Body of pancreas (tissue), 4 donors: Measurements from ENCODE around the gene DSP. TPM values are rescaled to one million over a fixed set of nuclear protein-coding genes. Genes with fewer than 3 reads are reported as not detected.

Experiments used
- ATAC-seq: fragments of 150-250 bp; one replicate; pipeline ENCODE4 v1.9.1; 2016
- DNase-seq, 4 donors: peaks; one replicate each; pipeline ENCODE4 v3.0.0-alpha.2; 2019
- H3K27ac ChIP-seq, 4 donors: fragments of 200-600 bp; sonication (generic); 1 replicate in 3 of 4; 2 replicates in 1 of 4; pipeline versions ENCODE4 v1.5.1 to v1.6.1; 2016 to 2019; ENCODE audit warnings: mild to moderate bottlenecking in 1 of 4, mixed read lengths in 1 of 4, moderate library complexity in 1 of 4
- H3K27me3 ChIP-seq, 2 donors: fragments of 200-600 bp; sonication (generic); one replicate each; pipeline ENCODE4 v1.6.0; 2016; ENCODE audit warnings: mild to moderate bottlenecking in 1 of 2
- H3K36me3 ChIP-seq, 2 donors: fragments of 200-600 bp; sonication (generic); replicated peaks in 1 of 2; 2 replicates each; pipeline ENCODE4 v1.5.1; 2016; ENCODE audit warnings: low read depth in 2 of 2; ENCODE audit not compliant: insufficient read depth in 1 of 2
- H3K4me1 ChIP-seq: fragments of 200-600 bp; sonication (generic); one replicate; pipeline ENCODE4 v1.6.0; 2016
- H3K4me3 ChIP-seq, 2 donors: fragments of 200-600 bp; sonication (generic); 1 replicate in 1 of 2; 2 replicates in 1 of 2; pipeline ENCODE4 v1.5.1; 2016 to 2019
- H3K9me3 ChIP-seq, 3 donors: fragments of 200-600 bp; sonication (generic); 1 replicate in 2 of 3; 2 replicates in 1 of 3; pipeline ENCODE4 v1.5.1; 2016
- POLR2A ChIP-seq, 3 donors: fragments of 450-650 bp; IDR thresholded peaks; one replicate each; pipeline ENCODE4 v1.6.1; 2016; ENCODE audit warnings: antibody characterized with exemption in 3 of 3, mild to moderate bottlenecking in 2 of 3
- WGBS, 2 donors: methylation state at CpG; one replicate each; pipeline ENCODE4 v1.1.5; 2017; 5-methylcytosine and 5-hydroxymethylcytosine counted together
- intact Hi-C: fragments of 100-400 bp; cut with DNase I; formaldehyde crosslinking; loops from one replicate; pipeline ENCODE4 v1.15.1; 2023
- total RNA-seq, 2 donors: library from RNA; depleted of rRNA; stranded (reverse); fragments of >200 nt; gene quantifications; one replicate each; pipeline ENCODE4 v1.1.0, GENCODE V29; 2016
- TF ChIP-seq, protein P1 (sequence below), 7 experiments: fragments of 450-650 bp in 4 of 7; fragments of 200-600 bp in 3 of 7; sonication (generic) in 3 of 7; IDR thresholded peaks; one replicate each; pipeline ENCODE4 v1.5.1; 2016 to 2019; ENCODE audit warnings: antibody characterized with exemption in 7 of 7

The DSP gene
- total RNA-seq, 2 donors from 2014 or later, result 85.0 to 127 TPM

DNA sequence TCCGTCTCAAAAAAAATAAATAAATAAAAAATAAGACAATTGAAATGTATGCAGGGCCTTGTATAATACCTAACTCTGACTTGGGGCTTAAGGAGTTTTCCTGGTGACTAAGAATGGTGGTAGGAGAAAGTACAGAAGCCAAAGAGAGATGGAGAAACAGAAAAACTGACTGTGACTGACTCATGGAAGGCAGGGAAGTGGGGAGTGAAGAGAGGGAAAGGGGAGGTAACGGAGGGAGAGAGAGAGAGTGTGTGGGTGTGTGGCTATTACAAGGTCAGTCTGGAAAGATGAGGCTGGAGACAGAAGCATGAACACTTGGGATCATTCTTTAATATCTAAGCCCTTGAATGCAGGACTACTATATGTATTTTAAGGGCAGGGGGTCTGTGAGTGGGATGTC lies 87.0 kb downstream of the DSP start:
- H3K36me3 ChIP-seq, result no peaks in the 10 kb centered on the region
- H3K4me1 ChIP-seq, result no peaks in the 10 kb centered on the region
- DNase-seq, result no peak
- H3K27me3 ChIP-seq, result no peaks in the 10 kb centered on the region
- 67 to 72% methylated on average over 2 of the region's 2 CpGs for WGBS, 2 donors
- no peak overlapping the region for H3K27ac ChIP-seq
- no peak for TF ChIP-seq POLR2A (IDR thresholded peaks at IDR 0.05)
- TF ChIP-seq, protein P1, sequence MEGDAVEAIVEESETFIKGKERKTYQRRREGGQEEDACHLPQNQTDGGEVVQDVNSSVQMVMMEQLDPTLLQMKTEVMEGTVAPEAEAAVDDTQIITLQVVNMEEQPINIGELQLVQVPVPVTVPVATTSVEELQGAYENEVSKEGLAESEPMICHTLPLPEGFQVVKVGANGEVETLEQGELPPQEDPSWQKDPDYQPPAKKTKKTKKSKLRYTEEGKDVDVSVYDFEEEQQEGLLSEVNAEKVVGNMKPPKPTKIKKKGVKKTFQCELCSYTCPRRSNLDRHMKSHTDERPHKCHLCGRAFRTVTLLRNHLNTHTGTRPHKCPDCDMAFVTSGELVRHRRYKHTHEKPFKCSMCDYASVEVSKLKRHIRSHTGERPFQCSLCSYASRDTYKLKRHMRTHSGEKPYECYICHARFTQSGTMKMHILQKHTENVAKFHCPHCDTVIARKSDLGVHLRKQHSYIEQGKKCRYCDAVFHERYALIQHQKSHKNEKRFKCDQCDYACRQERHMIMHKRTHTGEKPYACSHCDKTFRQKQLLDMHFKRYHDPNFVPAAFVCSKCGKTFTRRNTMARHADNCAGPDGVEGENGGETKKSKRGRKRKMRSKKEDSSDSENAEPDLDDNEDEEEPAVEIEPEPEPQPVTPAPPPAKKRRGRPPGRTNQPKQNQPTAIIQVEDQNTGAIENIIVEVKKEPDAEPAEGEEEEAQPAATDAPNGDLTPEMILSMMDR (IDR thresholded peaks at IDR 0.05), result no peak
- H3K9me3 ChIP-seq, result no peaks in the 10 kb centered on the region
- intact Hi-C loops, result no loop called here
- no peak for ATAC-seq
- no peak overlapping the region for H3K4me3 ChIP-seq

DNA sequence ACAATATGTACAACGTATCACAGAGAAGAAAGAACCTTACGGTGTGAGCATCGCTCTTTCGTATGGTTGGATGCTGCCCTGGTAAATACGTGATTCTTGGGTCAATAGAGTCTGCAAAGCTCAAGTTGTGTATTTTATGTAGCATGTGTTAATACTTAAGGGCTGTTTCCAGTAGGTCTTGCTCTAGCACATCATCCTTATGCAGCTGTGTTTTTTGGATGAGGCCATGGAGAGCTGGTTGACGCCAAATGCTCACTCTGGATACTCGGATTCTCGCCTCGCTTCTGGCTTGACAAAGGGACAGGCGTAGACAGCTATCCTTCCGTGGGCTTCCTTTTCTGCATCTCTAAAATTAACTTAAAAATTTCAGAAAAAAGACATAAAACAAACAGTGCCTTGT lies 87.4 kb downstream of the DSP start:
- Histone ChIP-seq H3K4me1 (no peaks in the 10 kb centered on the region), H3K36me3 (no peaks in the 10 kb centered on the region), H3K4me3 (no peak overlapping the region), H3K9me3 (no peaks in the 10 kb centered on the region), H3K27ac (no peak overlapping the region), H3K27me3 (no peaks in the 10 kb centered on the region)
- 84 to 87% methylated on average over 11 of the region's 11 CpGs for WGBS, 2 donors
- intact Hi-C loops, result no loop called here
- TF ChIP-seq POLR2A (IDR thresholded peaks at IDR 0.05), result no peak
- TF ChIP-seq, protein P1 (IDR thresholded peaks at IDR 0.05), result no peak
- DNase-seq (no peak), ATAC-seq (no peak)

DNA sequence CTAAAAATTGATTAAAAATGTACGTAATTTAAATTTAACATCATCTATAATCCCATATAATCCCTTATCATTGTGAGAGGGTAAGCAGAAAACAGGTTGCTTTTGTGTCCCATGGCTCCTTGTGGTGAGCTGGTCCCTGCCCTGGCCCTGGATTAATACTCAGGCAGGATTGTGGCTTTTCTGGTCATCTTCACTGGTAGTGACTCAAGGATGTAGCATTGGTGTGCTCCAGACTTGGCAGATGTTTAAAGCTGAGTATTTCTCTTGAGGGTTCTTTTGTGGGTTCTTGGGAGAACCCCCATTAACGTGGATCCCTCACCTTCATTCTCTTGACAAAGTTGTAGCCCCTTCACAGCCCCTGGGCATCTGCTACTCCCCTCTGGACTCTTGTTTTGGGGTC lies 87.8 kb downstream of the DSP start:
- Histone ChIP-seq H3K4me1 (no peaks in the 10 kb centered on the region), H3K9me3 (no peaks in the 10 kb centered on the region), H3K36me3 (no peaks in the 10 kb centered on the region), H3K4me3 (no peak overlapping the region), H3K27ac (no peak overlapping the region), H3K27me3 (no peaks in the 10 kb centered on the region)
- whole genome bisulfite sequencing, 2 donors, result 32 to 61% methylated on average over 2 of the region's 2 CpGs
- no peak for ATAC-seq
- intact Hi-C loops, result no loop called here
- TF ChIP-seq POLR2A (IDR thresholded peaks at IDR 0.05), result no peak
- TF ChIP-seq, protein P1 (IDR thresholded peaks at IDR 0.05), result no peak
- DNase-seq, result no peak

DNA sequence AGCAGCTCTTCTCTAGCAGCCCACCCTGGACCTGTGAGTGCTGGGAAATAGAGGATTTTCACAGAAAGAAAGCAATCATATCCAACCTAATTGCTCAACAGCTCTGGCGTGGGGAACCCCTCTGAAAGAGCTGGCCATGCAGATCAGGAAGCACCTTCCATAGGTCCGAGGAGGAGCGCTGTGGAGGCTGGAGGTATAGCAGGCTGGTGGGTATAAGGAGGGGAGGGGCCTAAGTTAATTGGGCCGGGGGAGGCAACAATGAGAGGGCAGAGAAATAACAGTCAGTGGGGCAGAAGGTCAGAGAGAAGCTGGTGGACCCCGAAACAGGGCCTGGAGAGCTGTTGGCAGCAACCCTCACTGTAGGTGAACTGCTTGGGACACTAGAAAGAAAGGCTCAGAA lies 89.3 kb downstream of the DSP start:
- Histone ChIP-seq H3K9me3 (no peaks in the 10 kb centered on the region), H3K36me3 (no peaks in the 10 kb centered on the region), H3K4me1 (no peaks in the 10 kb centered on the region), H3K27me3 (no peaks in the 10 kb centered on the region), H3K4me3 (no peak overlapping the region), H3K27ac (no peak overlapping the region)
- no peak for TF ChIP-seq POLR2A (IDR thresholded peaks at IDR 0.05)
- TF ChIP-seq, protein P1 (IDR thresholded peaks at IDR 0.05), result no peak
- DNase-seq (no peak), ATAC-seq (no peak)
- WGBS, 2 donors, result 77 to 80% methylated on average over 5 of the region's 5 CpGs
- intact Hi-C loops, result no loop called here

DNA sequence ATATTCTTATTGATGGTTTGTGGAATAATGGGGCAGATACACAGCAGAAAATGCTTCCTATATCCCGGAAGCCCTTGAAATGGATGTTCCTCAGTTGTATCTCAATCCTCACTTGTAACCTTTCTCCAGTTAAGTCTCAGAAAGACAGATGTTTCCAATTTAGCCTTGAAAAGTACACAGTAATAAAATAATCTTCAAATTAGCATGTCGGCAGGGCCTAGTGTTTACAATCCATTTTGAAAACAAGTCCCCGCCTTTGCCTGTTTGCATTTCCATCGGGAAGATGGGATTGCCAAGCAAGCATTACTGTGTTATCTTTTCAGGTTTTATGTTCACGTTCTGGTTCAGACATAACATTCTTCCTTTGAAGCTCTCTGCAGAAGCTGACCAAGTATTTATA lies 90.0 kb downstream of the DSP start:
- Histone ChIP-seq H3K4me1 (no peaks in the 10 kb centered on the region), H3K27ac (no peak overlapping the region), H3K36me3 (no peaks in the 10 kb centered on the region), H3K27me3 (no peaks in the 10 kb centered on the region), H3K9me3 (no peaks in the 10 kb centered on the region), H3K4me3 (no peak overlapping the region)
- WGBS, 2 donors, result 41 to 44% methylated on average over 5 of the region's 5 CpGs
- DNase-seq (no peak), ATAC-seq (no peak)
- intact Hi-C loops, result no loop called here
- TF ChIP-seq POLR2A (IDR thresholded peaks at IDR 0.05), result no peak
- TF ChIP-seq, protein P1 (IDR thresholded peaks at IDR 0.05), result no peak
